GM19395 (cell line): ENCODE results near the gene SBK2.

ENCODE experiments used
- ATAC-seq: cut with Tn5 transposase; IDR thresholded peaks from one replicate; pipeline ENCODE4 v1.9.1; 2021; ENCODE audit warnings: mild to moderate bottlenecking, moderate library complexity; ENCODE audit not compliant: unreplicated experiment

Gene SBK2

GRCh38 chr19:55554741-55555152 is 17.8 kb upstream of the SBK2 start:
- no peak for ATAC-seq

GRCh38 chr19:55554302-55554701 is 17.4 kb upstream of the SBK2 start:
- no peak for ATAC-seq

GRCh38 chr19:55553217-55554182 is 16.6 kb upstream of the SBK2 start:
- ATAC-seq: no peak

GRCh38 chr19:55552620-55553019 is 15.7 kb upstream of the SBK2 start:
- no peak for ATAC-seq

- ATAC-seq: no peak
These were observed 15.3 kb upstream of the SBK2 start for GRCh38 chr19:55552206-55552605.

- ATAC-seq: no peak
These were observed 13.4 kb upstream of the SBK2 start for GRCh38 chr19:55550321-55550650.

GRCh38 chr19:55549500-55550320 is 12.8 kb upstream of the SBK2 start:
- ATAC-seq: no peak

GRCh38 chr19:55546822-55547614 is 10.1 kb upstream of the SBK2 start:
- ATAC-seq: no peak

GRCh38 chr19:55546011-55546410 is 9.1 kb upstream of the SBK2 start:
- ATAC-seq: no peak

- no peak for ATAC-seq
These were observed 8.5 kb upstream of the SBK2 start, which contains the start of gene SBK3 for GRCh38 chr19:55545443-55545842. SBK3 (minus strand) TSS chr19:55545543; CDS start chr19:55545543, 0 bp downstream.

GRCh38 chr19:55544776-55545439 is 8.0 kb upstream of the SBK2 start:
- ATAC-seq: no peak

- ATAC-seq: no peak
These were observed 7.1 kb upstream of the SBK2 start for GRCh38 chr19:55544014-55544413.

- ATAC-seq: no peak
These were observed 6.6 kb upstream of the SBK2 start for GRCh38 chr19:55543567-55543966.

- ATAC-seq: no peak
These were observed 5.4 kb upstream of the SBK2 start for GRCh38 chr19:55542292-55542855.

- ATAC-seq: no peak
These were observed 4.2 kb upstream of the SBK2 start for GRCh38 chr19:55541091-55541490.

GRCh38 chr19:55540619-55541018 is 3.7 kb upstream of the SBK2 start:
- ATAC-seq: no peak

- no peak for ATAC-seq
These were observed 2.4 kb upstream of the SBK2 start for GRCh38 chr19:55539090-55539984.

GRCh38 chr19:55538132-55538531 is 1.2 kb upstream of the SBK2 start:
- no peak for ATAC-seq

GRCh38 chr19:55537741-55538111 is 793 bp upstream of the SBK2 start:
- ATAC-seq: no peak
